CD4-positive, alpha-beta T cell treated with Interleukin-6 at 100 ng/mL for 8 hours (primary cell): ENCODE measurements around the gene ZNF414.
"Not testable (repeated sequence)": the region's sequence is repeated elsewhere in the genome, so short reads cannot be mapped to it uniquely, and the experiment has no call there.

ENCODE experiments used
- DNase-seq: peaks from one replicate; pipeline ENCODE4 v3.0.0-alpha.2; 2020; ENCODE audit warnings: mixed read lengths, low spot score

Gene ZNF414

DNA sequence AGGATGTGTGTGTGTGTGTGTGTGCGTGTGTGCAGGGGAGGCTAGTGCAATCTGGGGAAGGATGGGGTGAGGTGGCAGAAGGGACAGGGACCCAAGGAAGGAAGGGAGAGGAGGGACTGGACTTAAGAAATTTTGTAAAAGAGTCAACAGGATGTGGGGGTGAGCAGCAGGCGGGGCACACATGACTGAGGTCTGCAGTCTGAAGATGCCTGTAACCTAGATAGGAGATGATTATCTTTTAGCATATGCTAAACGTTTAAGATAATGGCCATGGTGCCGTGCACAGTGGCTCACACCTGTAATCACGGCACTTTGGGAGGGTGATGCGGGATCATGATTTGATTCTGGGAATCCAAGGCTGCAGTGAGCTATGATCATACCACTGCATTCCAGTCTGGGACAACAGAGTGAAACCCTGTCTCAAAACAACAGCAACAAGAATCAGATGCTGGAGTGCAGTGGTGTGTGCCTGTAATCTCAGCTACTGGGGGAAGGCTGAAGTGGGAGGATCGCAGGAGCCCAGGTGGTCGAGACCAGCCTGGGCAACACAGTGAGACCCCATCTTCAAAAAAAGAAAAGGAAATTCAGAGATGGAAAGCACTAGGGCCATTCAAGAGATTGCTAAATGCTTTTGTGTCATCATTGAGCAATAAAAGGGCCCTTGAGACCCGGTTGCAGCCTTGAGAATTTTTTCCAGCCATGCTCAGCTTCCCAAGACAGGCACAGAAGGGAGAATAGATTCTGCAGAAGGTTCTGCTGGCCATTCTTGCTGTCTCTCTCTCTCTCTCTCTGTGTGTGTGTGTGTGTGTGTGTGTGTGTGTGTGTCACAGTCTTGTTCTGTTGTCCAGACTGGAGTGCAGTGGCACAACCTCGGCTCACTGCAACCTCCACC, 3.8 kb upstream of the ZNF414 start:
- DNase-seq = peak; percentile 81

GRCh38 chr19:8515317-8515716, 1.4 kb upstream of the ZNF414 start:
- DNase-seq = peak; percentile 80

- not testable (repeated sequence) for DNase-seq
Measured at GRCh38 chr19:8514505-8515009, 590 bp upstream of the ZNF414 start.

DNA sequence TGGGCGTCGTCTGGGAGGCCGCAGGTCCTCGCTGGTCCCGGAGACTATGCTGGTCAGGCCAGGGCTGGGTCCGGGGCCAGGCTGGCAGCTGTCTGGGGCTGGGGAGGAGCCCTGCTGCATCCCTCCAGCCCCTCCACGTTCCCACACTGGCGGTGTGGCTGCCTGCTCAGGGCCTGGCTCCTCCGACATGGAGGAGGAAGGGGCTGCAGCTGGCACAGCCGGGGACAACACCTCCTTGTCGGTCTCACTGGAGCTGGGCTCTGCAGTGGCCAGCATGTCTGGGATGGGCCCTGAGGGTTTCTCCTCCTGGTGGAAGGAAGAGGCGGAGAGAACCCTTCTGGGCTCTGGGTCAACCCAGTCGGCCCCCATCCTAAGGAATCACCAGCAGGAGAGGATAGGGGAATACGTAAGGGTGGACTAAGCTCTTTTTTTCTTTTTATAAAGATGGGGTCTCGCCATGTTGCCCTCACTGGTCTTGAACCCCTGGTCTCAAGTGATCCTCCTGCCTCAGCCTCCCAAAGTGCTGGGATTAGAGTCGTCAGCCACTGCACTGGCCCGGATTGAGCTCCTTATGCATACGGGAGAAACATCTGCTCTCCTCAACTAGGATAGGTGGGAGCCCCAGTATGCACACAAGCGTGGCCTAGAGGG, 806 bp downstream of the ZNF414 start:
- DNase-seq = no peak

- DNase-seq = no peak
Measured at GRCh38 chr19:8512115-8512967, 1.6 kb downstream of the ZNF414 start.

DNA sequence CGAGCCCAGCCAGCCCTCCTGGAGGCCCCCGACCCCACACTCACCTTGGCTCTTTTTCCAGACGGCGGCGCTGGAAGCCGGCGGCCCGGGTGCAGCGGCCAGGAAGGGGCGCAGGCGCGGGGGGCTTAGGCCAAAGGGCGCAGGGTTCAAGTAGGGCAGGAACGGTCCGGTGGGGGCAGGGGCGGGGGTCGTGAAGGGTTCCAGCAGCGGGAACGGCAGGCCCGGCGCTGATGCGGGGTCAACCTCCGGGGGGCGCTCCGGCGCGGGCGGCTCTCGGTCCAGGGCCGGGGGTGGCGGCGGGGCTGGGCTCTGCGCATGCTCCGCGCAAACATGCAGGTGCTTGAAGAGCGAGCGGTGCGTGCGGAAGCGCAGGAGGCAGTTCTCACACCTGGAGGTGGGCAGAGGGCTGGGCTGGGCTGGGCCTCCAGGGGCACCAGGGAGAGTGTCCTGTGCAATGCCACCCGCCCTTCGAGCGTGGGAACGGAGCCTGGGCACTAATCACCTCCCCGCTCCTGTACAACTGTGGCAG, 2.3 kb downstream of the ZNF414 start:
- DNase-seq = no peak

- DNase-seq = no peak
Measured at GRCh38 chr19:8510589-8511115, 3.3 kb downstream of the ZNF414 start.

DNA sequence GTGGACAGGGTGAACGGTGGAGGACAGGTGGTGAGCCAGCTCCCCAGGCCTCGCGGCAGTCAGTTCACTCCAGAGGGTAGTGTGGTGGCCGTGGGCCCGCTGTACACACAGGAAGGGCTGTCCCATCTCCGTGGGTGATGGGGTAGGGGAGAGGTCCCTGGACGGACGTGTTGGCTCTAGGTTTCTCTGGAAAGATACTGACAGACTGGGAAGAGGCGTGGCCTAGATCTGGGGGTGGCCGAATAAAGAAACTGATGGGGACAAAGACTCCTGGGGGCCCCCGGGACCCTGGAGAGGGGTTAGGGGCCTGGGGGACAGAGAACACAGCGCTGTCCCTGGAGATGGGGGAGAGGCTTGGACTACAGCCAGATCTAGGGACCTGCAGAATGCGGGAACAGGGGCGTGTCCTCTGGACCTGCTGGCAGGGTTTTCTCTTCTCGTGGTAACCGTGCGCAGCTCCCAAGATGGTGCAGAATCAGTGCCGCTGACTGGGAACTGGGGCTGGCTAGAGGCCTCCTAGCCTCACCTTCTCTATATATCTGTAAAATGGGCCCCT, 7.5 kb downstream of the ZNF414 start:
- DNase-seq = no peak

GRCh38 chr19:8505680-8506401, 8.1 kb downstream of the ZNF414 start:
- DNase-seq = peak; percentile 65

GRCh38 chr19:8504919-8505318, 9.0 kb downstream of the ZNF414 start:
- no peak for DNase-seq

GRCh38 chr19:8504171-8504570, 9.8 kb downstream of the ZNF414 start:
- DNase-seq = no peak

GRCh38 chr19:8503510-8503909, 10.5 kb downstream of the ZNF414 start:
- no peak for DNase-seq

DNA sequence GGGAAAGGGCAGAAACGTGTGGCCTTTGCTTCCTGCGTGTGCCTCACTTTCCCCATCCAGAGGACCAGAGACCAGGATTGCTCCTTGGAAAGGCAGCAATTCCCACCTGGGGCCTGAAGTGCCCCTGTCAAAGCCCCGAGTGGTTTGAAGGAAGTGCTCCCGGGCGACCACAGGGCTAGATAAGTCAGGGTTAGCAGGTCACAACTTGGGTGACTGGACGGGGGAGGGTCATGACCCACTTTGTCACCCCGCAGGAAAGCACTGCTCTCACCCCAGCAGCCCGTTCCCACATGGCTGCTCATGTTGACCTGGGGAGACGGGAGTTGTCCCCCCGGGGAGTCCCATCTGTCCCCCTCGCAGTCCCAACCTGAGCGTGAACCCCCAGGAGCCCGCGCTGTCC, 12.0 kb downstream of the ZNF414 start:
- DNase-seq = no peak

DNA sequence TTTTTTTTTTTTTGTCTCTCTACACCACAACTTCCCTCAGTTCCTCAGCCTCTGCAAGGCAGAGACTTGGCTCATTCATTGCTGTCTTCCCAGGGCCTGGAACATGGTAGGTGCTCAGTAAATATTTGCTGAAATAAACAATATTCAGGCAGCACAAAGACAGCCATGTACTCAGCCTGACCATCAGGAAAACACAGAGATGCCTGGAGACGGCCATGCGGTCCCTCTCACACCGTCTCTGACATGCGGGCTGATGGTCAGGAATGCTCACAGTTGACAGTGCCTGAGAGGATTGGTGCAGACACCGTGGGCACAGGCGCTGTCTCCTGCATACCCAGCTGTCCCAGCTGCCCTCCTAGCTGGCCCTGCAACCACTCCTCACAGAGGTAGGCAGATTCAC, 12.5 kb downstream of the ZNF414 start:
- DNase-seq = no peak

- no peak for DNase-seq
Measured at GRCh38 chr19:8500158-8500557, 13.8 kb downstream of the ZNF414 start.

GRCh38 chr19:8499048-8499833, 14.7 kb downstream of the ZNF414 start:
- no peak for DNase-seq

DNA sequence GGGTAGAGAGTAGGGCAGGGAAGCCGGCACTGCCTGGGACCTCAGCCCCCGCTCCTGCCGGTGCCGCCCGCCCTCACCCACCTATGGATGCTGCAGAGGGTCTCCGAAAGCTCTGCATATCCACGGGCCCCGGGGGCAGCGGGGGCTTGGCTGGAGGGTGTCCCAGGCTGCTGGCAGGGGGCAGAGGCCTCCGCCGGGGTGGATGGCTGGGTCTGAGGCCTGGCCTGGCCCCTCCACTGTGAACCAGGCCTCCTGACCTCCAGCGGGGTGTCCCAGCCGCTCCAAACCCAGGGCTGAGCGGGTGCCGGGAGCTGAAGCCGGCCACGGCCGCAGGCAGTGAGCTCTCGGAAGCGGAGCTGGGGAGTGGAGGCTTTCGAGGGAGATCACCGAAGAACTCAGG, 15.7 kb downstream of the ZNF414 start:
- DNase-seq = no peak

GRCh38 chr19:8494158-8494557, 19.8 kb downstream of the ZNF414 start:
- no peak for DNase-seq

GRCh38 chr19:8491574-8491973, 22.4 kb downstream of the ZNF414 start:
- DNase-seq = no peak

GRCh38 chr19:8490873-8491272, 23.1 kb downstream of the ZNF414 start:
- DNase-seq = no peak
